ENCODE data around the gene ETFDH.

Gene ETFDH

GRCh38 chr4:158721680-158722079, 49.6 kb downstream of the ETFDH start:
- no peak overlapping the region for H3K27ac ChIP-seq
- TF ChIP-seq ZFX (IDR thresholded peaks at IDR 0.05; ENCODE audit: borderline replicate concordance) (no peak), CTCF (IDR thresholded peaks at IDR 0.05) (no peak)

- H3K27ac ChIP-seq, result peak overlapping the region; percentile 93
These were observed 50.3 kb downstream of the ETFDH start for GRCh38 chr4:158722291-158722916.

GRCh38 chr4:158722917-158723793, 51.1 kb downstream of the ETFDH start, which contains the start of gene PPID:
PPID (minus strand) TSS chr4:158723396; CDS start chr4:158723288, 108 bp downstream.
- H3K27ac ChIP-seq, result peak within 1 kb of the TSS; percentile 93
- TF ChIP-seq ZFX (IDR thresholded peaks at IDR 0.05; ENCODE audit: borderline replicate concordance) (no peak), CTCF (IDR thresholded peaks at IDR 0.05) (no peak)

More at GRCh38 chr4:158722291-158722916, 50.3 kb downstream of the ETFDH start:
- TF ChIP-seq CTCF (IDR thresholded peaks at IDR 0.05), result no peak
- no peak for TF ChIP-seq ZFX (IDR thresholded peaks at IDR 0.05; ENCODE audit: borderline replicate concordance)

GRCh38 chr4:158724637-158725036, 52.5 kb downstream of the ETFDH start:
- H3K27ac ChIP-seq, result no peak overlapping the region
- TF ChIP-seq CTCF (IDR thresholded peaks at IDR 0.05) (no peak), ZFX (IDR thresholded peaks at IDR 0.05; ENCODE audit: borderline replicate concordance) (no peak)

- TF ChIP-seq CTCF (IDR thresholded peaks at IDR 0.05) (no peak), ZFX (IDR thresholded peaks at IDR 0.05; ENCODE audit: borderline replicate concordance) (no peak)
- H3K27ac ChIP-seq, result no peak overlapping the region
These were observed 54.5 kb downstream of the ETFDH start for GRCh38 chr4:158726633-158727032.

GRCh38 chr4:158728236-158728635, 56.1 kb downstream of the ETFDH start:
- H3K27ac ChIP-seq, result no peak overlapping the region
- no peak for TF ChIP-seq CTCF (IDR thresholded peaks at IDR 0.05)
- no peak for TF ChIP-seq ZFX (IDR thresholded peaks at IDR 0.05; ENCODE audit: borderline replicate concordance)
